ENCODE data around the gene P4HTM.

The P4HTM gene

DNA sequence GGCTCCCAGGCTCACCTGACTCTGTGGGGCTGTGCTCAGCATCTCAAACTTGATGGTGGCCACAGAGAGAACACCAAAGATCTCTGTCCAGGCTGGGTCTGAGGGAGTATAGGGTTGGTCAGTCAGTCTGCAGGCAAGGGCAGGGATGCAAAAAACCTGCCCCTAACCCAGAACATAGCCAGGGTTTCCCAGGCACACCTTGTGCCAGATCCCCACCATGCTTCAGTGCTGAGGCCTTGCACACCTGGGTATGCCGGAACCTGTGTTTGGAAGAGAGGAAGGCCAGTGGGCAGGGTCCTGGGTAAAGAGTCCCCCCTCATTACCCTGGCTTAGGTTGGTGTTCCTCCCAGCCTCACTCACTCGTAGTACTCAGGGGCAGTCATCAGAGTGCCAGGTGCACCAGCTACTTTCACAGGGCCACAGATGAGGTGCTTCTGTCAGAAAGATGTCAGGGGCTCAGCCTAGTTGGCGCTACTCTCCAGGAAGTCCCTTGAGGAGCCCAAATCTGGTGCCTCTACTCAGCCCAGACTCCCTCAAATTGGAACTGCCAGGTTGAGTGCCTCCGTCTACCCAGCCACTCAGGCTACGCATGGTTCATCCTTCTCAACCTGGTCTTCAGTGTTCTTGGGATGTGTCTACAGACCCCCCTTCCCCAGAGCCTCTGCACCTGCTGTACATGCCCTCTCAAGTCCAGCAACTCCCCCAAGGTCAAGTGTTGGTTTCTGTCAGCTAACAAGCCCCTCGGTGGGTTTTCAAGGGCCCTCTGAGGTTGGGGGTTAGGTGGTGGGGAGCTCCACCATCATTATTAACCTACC lies 26.6 kb downstream of the P4HTM start:
- TF ChIP-seq, protein P1, sequence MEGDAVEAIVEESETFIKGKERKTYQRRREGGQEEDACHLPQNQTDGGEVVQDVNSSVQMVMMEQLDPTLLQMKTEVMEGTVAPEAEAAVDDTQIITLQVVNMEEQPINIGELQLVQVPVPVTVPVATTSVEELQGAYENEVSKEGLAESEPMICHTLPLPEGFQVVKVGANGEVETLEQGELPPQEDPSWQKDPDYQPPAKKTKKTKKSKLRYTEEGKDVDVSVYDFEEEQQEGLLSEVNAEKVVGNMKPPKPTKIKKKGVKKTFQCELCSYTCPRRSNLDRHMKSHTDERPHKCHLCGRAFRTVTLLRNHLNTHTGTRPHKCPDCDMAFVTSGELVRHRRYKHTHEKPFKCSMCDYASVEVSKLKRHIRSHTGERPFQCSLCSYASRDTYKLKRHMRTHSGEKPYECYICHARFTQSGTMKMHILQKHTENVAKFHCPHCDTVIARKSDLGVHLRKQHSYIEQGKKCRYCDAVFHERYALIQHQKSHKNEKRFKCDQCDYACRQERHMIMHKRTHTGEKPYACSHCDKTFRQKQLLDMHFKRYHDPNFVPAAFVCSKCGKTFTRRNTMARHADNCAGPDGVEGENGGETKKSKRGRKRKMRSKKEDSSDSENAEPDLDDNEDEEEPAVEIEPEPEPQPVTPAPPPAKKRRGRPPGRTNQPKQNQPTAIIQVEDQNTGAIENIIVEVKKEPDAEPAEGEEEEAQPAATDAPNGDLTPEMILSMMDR (IDR thresholded peaks at IDR 0.05; ENCODE audit: control extremely low read depth, extremely low read depth, low read depth, missing control alignments), result no peak
- no peak for DNase-seq (ENCODE audit: extremely low spot score)
- CTCF ChIA-PET, result interaction anchor here (1.2 to 8.3 kb wide), 4 partner anchors 7 to 580 kb away, joined by 3 to 131 read pairs (median 8); partner anchors contain the start of gene WDR6
- POLR2A ChIA-PET, result interaction anchor here (2.2 to 4.2 kb wide), 3 partner anchors 8 to 13 kb away, joined by 6 to 28 read pairs (median 14); partner anchors contain the start of genes IMPDH2 and WDR6

DNA sequence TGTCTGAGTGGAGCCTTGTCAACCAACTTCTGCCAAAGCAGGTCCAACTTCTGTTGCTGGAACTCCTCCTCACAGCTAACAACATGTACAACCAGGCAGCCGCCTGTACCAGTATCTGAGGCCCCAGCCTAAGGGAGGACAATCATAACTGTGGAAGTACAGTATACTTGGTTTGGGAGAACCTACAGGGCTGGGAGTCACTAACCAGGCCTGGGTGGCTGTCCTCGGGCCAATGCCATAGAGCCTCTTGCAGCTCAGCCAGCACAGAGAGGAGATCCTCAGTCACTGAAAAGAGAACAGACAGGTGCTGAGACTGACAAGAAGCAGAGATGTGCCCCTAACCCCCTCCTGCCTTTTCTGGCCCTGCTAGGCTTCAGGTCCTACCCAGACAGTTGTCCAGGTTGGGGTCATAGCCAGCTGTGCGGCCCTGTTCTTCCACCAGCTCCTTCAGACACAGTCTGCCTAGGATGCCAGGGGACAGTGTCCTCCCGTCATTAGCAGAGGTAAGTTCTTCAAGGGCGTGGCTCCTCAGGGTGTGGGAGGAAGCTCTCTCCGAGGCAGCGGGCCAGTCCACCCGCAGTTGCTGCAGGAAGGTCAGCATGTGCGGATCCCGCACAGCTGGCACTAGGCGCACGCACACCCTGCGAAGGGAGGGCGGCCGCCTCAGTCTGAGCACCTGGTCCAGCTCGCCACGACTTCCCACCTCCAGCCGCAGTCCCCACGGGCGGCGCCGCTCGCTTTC lies 27.4 kb downstream of the P4HTM start:
- ChIA-PET CTCF (interaction anchor here (2.0 to 8.3 kb wide), 2 partner anchors 8 to 30 kb away, joined by 8 to 131 read pairs; partner anchors contain the start of gene WDR6), POLR2A (interaction anchor here (1.0 to 4.2 kb wide), 4 partner anchors 8 to 28 kb away, joined by 3 to 28 read pairs (median 10); partner anchors contain the start of genes IMPDH2 and WDR6)
- no peak for DNase-seq (ENCODE audit: extremely low spot score)
- TF ChIP-seq, protein P1 (IDR thresholded peaks at IDR 0.05; ENCODE audit: control extremely low read depth, extremely low read depth, low read depth, missing control alignments), result no peak

DNA sequence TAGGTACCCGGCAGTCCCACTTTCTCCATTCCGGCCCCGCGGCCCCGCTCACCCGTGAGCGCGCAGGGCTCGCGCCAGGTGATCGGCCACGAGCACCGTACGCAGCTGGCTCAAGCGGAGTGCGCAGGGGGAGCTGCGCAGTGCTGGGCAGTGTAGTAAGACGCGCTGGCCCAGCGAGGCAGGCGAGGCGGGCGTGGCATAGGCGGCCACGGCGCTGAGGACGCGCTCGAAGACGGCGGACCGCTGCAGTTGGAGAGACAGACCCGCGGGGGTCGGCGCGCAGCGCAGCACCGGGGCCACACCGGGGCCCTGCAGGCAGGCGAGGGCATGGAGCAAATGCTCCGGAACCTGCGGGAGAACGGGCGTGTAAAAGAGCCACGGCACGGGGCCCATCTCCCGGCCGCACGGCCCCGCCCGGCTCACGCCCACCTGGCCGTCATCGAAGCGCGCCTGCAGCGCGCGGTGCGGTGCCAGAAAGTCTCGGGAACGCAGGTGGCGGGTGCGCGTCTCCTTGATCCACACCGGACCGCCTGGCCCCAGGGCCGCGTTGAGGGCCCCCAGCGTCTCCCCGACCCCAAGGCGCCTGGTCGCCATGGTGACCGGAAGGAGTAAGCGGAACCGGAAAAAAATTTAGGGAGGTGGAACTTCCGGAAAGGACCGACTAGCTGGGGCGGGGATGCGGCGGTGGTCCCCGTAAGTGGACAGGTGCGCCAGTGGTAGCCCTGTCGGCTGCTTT lies 28.1 kb downstream of the P4HTM start, which contains the start of gene DALRD3:
Gene DALRD3 (minus strand): TSS at position 610 of the 736 bp plus-strand sequence. CDS start 16 bp downstream, at position 594.
- peak; percentile 85 for DNase-seq (ENCODE audit: extremely low spot score)
- POLR2A ChIA-PET, result interaction anchor here (0.6 to 4.2 kb wide), 6 partner anchors 8 to 76 kb away, joined by 3 to 28 read pairs (median 6); partner anchors contain the start of genes IMPDH2, QRICH1 and WDR6
- CTCF ChIA-PET, result interaction anchor here (0.7 to 8.3 kb wide), 3 partner anchors 9 to 30 kb away, joined by 4 to 131 read pairs (median 8); partner anchors contain the start of genes P4HTM and WDR6
- TF ChIP-seq, protein P1 (IDR thresholded peaks at IDR 0.05; ENCODE audit: control extremely low read depth, extremely low read depth, low read depth, missing control alignments), result no peak

DNA sequence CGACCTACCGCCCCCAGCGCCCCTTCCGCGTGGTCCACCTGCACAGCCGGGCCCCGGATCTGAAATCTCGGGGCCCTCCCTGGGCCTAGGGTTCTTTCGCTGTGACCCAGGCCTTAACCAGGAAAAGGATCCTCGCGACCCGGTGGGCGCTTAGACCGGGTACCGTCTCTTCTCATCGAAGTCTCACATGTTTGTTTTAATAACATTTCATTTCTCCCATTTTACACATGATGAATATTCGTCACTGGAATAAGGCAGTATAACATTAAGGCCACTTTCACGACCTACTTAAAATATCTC lies 28.6 kb downstream of the P4HTM start:
- no peak for DNase-seq (ENCODE audit: extremely low spot score)
- CTCF ChIA-PET, result interaction anchor here (0.7 to 8.3 kb wide), 3 partner anchors 9 to 31 kb away, joined by 4 to 131 read pairs (median 8); partner anchors contain the start of genes P4HTM and WDR6
- TF ChIP-seq, protein P1 (IDR thresholded peaks at IDR 0.05; ENCODE audit: control extremely low read depth, extremely low read depth, low read depth, missing control alignments), result no peak
- POLR2A ChIA-PET, result interaction anchor here (0.6 to 4.2 kb wide), 6 partner anchors 9 to 75 kb away, joined by 3 to 28 read pairs (median 6); partner anchors contain the start of genes IMPDH2, QRICH1 and WDR6

DNA sequence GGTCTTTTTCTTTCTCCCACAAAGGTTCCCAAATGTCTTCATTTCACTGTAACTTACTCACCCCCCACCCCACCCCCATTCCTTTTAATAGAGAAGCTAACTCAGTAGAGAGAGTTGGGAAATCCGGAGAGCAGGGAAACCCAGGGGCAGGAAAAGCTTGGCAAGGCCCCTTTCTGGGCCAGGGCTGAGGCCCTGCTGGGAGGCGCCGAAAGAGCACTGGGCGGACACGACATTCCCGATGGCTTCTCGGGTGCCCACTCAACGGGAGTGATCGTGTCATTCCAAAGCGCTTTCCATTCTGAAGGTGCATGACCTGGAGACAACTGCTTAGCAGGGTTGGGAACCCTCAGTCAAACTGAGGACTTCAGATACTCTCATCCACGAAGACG lies 29.9 kb downstream of the P4HTM start:
- CTCF ChIA-PET, result interaction anchor here (1.0 to 8.3 kb wide), 6 partner anchors 10 to 101 kb away, joined by 3 to 131 read pairs (median 12); partner anchors contain the start of genes P4HTM, QRICH1, USP19 and WDR6
- TF ChIP-seq, protein P1 (IDR thresholded peaks at IDR 0.05; ENCODE audit: control extremely low read depth, extremely low read depth, low read depth, missing control alignments), result no peak
- POLR2A ChIA-PET, result interaction anchor here (0.6 to 3.4 kb wide), 10 partner anchors 9 to 1089 kb away, joined by 3 to 50 read pairs (median 5); partner anchors contain the start of genes IMPDH2, QRICH1 and WDR6
- DNase-seq (ENCODE audit: extremely low spot score), result no peak

Measured in GM10248 (cell line).